NT2/D1 (cell line): Measurements from ENCODE around the gene NOL12.

Experiments used
- YY1 ChIP-seq: IDR thresholded peaks from 2 replicates; pipeline ENCODE4 v1.6.1; 2011; ENCODE audit not compliant: insufficient read length, insufficient read depth
- ZNF274 ChIP-seq: IDR thresholded peaks from 2 replicates; pipeline ENCODE4 v1.6.1; 2011; ENCODE audit warnings: mild to moderate bottlenecking, low read depth, low read length

GRCh38 chr22:37638391-37639069 is 47.6 kb upstream of the NOL12 start:
- TF ChIP-seq ZNF274 = no peak
- TF ChIP-seq YY1 = no peak
